A549 (cell line): Measurements from ENCODE around the gene CFAP73.

Experiments used
- CHD4 ChIP-seq: fragments of 200-600 bp; sonication (generic); IDR thresholded peaks from 2 replicates; pipeline ENCODE4 v1.6.1; 2016; ENCODE audit warnings: antibody characterized with exemption, mild to moderate bottlenecking, borderline replicate concordance
- KDM5A ChIP-seq: fragments of 200-600 bp; sonication (generic); IDR thresholded peaks from 2 replicates; pipeline ENCODE4 v1.6.1; 2016; ENCODE audit warnings: antibody characterized with exemption, mild to moderate bottlenecking
- NR3C1 ChIP-seq: fragments of >200 bp; sonication (Bioruptor Twin); formaldehyde crosslinking; IDR thresholded peaks from 3 replicates; pipeline ENCODE4 v1.6.1; 2017
- POLR2A ChIP-seq: IDR thresholded peaks from 2 replicates; pipeline ENCODE4 v1.6.1; 2012; ENCODE audit warnings: mild to moderate bottlenecking, low read length
- POLR2AphosphoS2 ChIP-seq: conservative IDR thresholded peaks from 2 replicates; pipeline ENCODE4 v1.6.1; 2012; ENCODE audit warnings: low read length, improper control_type of control experiment, inconsistent platforms
- RAD21 ChIP-seq, 2 experiments: fragments of >200 bp in 1 of 2; sonication (Bioruptor Twin) in 1 of 2; formaldehyde crosslinking in 1 of 2; IDR thresholded peaks in 1 of 2; conservative IDR thresholded peaks in 1 of 2; 2 replicates in 1 of 2; 3 replicates in 1 of 2; pipeline ENCODE4 v1.6.1; 2012 to 2018; ENCODE audit warnings: inconsistent platforms in 1 of 2
- RFX5 ChIP-seq: fragments of 450-650 bp; IDR thresholded peaks from 2 replicates; pipeline ENCODE4 v1.7.1; 2014; ENCODE audit warnings: antibody characterized with exemption, mild to moderate bottlenecking, moderate library complexity
- RNF2 ChIP-seq: fragments of 200-600 bp; sonication (generic); IDR thresholded peaks from 2 replicates; pipeline ENCODE4 v1.6.1; 2016; ENCODE audit warnings: low read depth, mild to moderate bottlenecking, antibody characterized with exemption, moderate library complexity, borderline replicate concordance
- TF ChIP-seq, protein P1 (sequence below): fragments of >200 bp; sonication (Bioruptor Twin); formaldehyde crosslinking; IDR thresholded peaks from 3 replicates; pipeline ENCODE4 v1.5.1; 2016
- TF ChIP-seq, protein P2 (sequence below): IDR thresholded peaks from 2 replicates; pipeline ENCODE4 v1.6.1; 2012
- TF ChIP-seq, protein P3 (sequence below): fragments of 150-350 bp; IDR thresholded peaks from 2 replicates; pipeline ENCODE4 v1.6.1; 2014; ENCODE audit warnings: low read depth, mild to moderate bottlenecking, low read length

DNA sequence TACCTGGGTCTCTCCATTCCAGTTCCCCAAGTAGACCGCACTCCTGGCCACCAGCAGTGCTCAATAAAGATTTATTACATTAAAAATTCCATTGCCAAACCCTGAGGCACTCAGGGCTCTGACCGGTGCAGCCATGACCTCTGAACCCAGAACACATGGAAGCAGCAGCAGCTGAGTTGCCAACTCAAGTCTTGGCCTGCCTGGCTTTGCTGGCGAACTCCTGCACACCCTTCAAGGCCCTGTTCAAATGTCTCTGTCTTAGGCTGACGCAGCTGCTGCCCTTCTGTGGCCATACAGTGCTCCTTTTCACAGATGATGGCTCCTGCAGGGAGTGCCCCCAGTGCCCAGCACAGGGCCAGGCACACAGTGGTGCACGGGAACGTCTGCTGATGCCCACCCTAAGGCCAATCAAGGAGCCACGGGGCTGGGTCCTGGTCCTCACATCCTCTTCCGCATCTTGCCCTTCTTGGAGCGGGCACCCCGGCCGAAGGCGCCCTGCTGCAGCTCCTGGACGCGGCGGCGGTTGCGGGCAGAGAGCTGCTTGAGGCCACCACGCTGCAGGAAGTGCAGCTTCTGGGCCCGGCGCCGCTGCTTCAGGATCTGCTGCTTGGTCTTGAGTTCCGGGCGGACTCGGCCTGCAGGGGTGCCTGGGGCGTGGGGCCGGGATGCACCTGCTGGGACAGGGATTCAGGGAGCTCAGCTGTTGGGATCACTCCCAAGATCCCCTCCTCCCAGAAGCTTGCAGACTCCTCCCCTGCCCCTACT is 9.1 kb downstream of the CFAP73 start:
- TF ChIP-seq POLR2AphosphoS2 (no peak), RAD21 (conservative IDR thresholded peaks at IDR 0.05 in 1 of 2, IDR thresholded peaks at IDR 0.05 in 1 of 2) (no peak), POLR2A (no peak), NR3C1 (no peak), CHD4 (no peak), RNF2 (no peak), RFX5 (no peak), KDM5A (no peak)
- TF ChIP-seq, protein P1, sequence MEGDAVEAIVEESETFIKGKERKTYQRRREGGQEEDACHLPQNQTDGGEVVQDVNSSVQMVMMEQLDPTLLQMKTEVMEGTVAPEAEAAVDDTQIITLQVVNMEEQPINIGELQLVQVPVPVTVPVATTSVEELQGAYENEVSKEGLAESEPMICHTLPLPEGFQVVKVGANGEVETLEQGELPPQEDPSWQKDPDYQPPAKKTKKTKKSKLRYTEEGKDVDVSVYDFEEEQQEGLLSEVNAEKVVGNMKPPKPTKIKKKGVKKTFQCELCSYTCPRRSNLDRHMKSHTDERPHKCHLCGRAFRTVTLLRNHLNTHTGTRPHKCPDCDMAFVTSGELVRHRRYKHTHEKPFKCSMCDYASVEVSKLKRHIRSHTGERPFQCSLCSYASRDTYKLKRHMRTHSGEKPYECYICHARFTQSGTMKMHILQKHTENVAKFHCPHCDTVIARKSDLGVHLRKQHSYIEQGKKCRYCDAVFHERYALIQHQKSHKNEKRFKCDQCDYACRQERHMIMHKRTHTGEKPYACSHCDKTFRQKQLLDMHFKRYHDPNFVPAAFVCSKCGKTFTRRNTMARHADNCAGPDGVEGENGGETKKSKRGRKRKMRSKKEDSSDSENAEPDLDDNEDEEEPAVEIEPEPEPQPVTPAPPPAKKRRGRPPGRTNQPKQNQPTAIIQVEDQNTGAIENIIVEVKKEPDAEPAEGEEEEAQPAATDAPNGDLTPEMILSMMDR, result no peak
- TF ChIP-seq, protein P2, sequence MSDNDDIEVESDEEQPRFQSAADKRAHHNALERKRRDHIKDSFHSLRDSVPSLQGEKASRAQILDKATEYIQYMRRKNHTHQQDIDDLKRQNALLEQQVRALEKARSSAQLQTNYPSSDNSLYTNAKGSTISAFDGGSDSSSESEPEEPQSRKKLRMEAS, result no peak
- TF ChIP-seq, protein P3, sequence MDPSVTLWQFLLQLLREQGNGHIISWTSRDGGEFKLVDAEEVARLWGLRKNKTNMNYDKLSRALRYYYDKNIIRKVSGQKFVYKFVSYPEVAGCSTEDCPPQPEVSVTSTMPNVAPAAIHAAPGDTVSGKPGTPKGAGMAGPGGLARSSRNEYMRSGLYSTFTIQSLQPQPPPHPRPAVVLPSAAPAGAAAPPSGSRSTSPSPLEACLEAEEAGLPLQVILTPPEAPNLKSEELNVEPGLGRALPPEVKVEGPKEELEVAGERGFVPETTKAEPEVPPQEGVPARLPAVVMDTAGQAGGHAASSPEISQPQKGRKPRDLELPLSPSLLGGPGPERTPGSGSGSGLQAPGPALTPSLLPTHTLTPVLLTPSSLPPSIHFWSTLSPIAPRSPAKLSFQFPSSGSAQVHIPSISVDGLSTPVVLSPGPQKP, result no peak
